Peyer's patch (tissue), 4 donors: Measurements from ENCODE around the gene TPRN. TPM values are rescaled to one million over a fixed set of nuclear protein-coding genes. Genes with fewer than 3 reads are reported as not detected.

Source experiments
- DNase-seq, 3 donors: peaks; one replicate each; pipeline ENCODE4 v3.0.0-alpha.2; 2017 to 2019
- H3K27ac ChIP-seq, 4 donors: fragments of 200-600 bp; sonication (generic); one replicate each; pipeline ENCODE4 v1.5.1; 2016 to 2019
- H3K27me3 ChIP-seq, 2 donors: fragments of 200-600 bp; sonication (generic); one replicate each; pipeline ENCODE4 v1.5.1; 2019
- H3K36me3 ChIP-seq, 3 donors: fragments of 200-600 bp; sonication (generic); one replicate each; pipeline ENCODE4 v1.5.1; 2016 to 2019
- H3K4me1 ChIP-seq, 4 donors: fragments of 200-600 bp; sonication (generic); one replicate each; pipeline ENCODE4 v1.5.1; 2016 to 2019
- H3K4me3 ChIP-seq, 4 donors: fragments of 200-600 bp; sonication (generic); 1 replicate in 3 of 4; 2 replicates in 1 of 4; pipeline ENCODE4 v1.5.1; 2016 to 2019; ENCODE audit warnings: mild to moderate bottlenecking in 1 of 4
- H3K9me3 ChIP-seq, 4 donors: fragments of 200-600 bp; sonication (generic); one replicate each; pipeline ENCODE4 v1.5.1; 2016 to 2019; ENCODE audit warnings: mild to moderate bottlenecking in 1 of 4
- CTCF ChIP-seq, 6 experiments: fragments of 450-650 bp in 4 of 6; fragments of 200-600 bp in 2 of 6; sonication (generic) in 1 of 6; IDR thresholded peaks; one replicate each; pipeline ENCODE4 v1.5.1; 2017 to 2019; ENCODE audit warnings: antibody characterized with exemption in 6 of 6, mild to moderate bottlenecking in 3 of 6, moderate library complexity in 1 of 6
- POLR2A ChIP-seq, 2 donors: fragments of 450-650 bp; IDR thresholded peaks; one replicate each; pipeline ENCODE4 v1.5.1; 2017; ENCODE audit warnings: antibody characterized with exemption in 2 of 2, mild to moderate bottlenecking in 2 of 2, moderate library complexity in 2 of 2
- total RNA-seq, 4 donors: library from RNA; depleted of rRNA; stranded (reverse); fragments of >200 nt; gene quantifications; one replicate each; pipeline ENCODE4 v1.1.0, GENCODE V29; 2016

TPRN gene
- total RNA-seq, 4 donors from 2014 or later = 28.1 to 167 (median 130) TPM

GRCh38 chr9:137236238-137236935, 35.8 kb upstream of the TPRN start:
- peaks cover 0 to 4% of the 10 kb centered on the region in 2 donors for H3K27me3 ChIP-seq
- H3K4me1 ChIP-seq = peaks cover 8 to 64% (median 24%) of the 10 kb centered on the region in 4 donors
- DNase-seq = peak; percentile 92 to 96 (median 92)
- peaks cover 0 to 4% (median 0%) of the 10 kb centered on the region in 4 donors for H3K9me3 ChIP-seq
- H3K27ac ChIP-seq = peak overlapping the region in 2 of 4 donors; percentile 31 to 77
- TF ChIP-seq POLR2A (IDR thresholded peaks at IDR 0.05) = no peak
- peak; percentile 99 to 100 (median 100) for TF ChIP-seq CTCF (IDR thresholded peaks at IDR 0.05)
- H3K4me3 ChIP-seq = peak overlapping the region in 3 of 4 donors; percentile 21 to 28 (median 26)
- no peaks in the 10 kb centered on the region for H3K36me3 ChIP-seq

- no peak for TF ChIP-seq CTCF (IDR thresholded peaks at IDR 0.05)
- TF ChIP-seq POLR2A (IDR thresholded peaks at IDR 0.05) = no peak
- DNase-seq = no peak
- Histone ChIP-seq H3K9me3 (peaks cover 0 to 4% (median 0%) of the 10 kb centered on the region in 4 donors), H3K36me3 (no peaks in the 10 kb centered on the region), H3K4me1 (peaks cover 8 to 72% (median 24%) of the 10 kb centered on the region in 4 donors), H3K4me3 (peak overlapping the region in 2 of 4 donors; percentile 21 to 28), H3K27ac (peak overlapping the region in 1 of 4 donors; percentile 25), H3K27me3 (peaks cover 0 to 4% of the 10 kb centered on the region in 2 donors)
Measured at GRCh38 chr9:137235424-137236237, 35.1 kb upstream of the TPRN start.

- H3K36me3 ChIP-seq = no peaks in the 10 kb centered on the region
- H3K27me3 ChIP-seq = peaks cover 0 to 4% of the 10 kb centered on the region in 2 donors
- peaks cover 10 to 78% (median 24%) of the 10 kb centered on the region in 4 donors for H3K4me1 ChIP-seq
Measured at GRCh38 chr9:137234758-137235423, 34.4 kb upstream of the TPRN start.

GRCh38 chr9:137234055-137234697, 33.6 kb upstream of the TPRN start:
- peaks cover 11 to 78% (median 24%) of the 10 kb centered on the region in 4 donors for H3K4me1 ChIP-seq
- DNase-seq = no peak

More at GRCh38 chr9:137234758-137235423, 34.4 kb upstream of the TPRN start:
- Histone ChIP-seq H3K4me3 (no peak overlapping the region), H3K9me3 (peaks cover 0 to 4% (median 0%) of the 10 kb centered on the region in 4 donors), H3K27ac (no peak overlapping the region)
- DNase-seq = no peak
- TF ChIP-seq POLR2A (IDR thresholded peaks at IDR 0.05) (no peak), CTCF (IDR thresholded peaks at IDR 0.05) (no peak)

More at GRCh38 chr9:137234055-137234697, 33.6 kb upstream of the TPRN start:
- Histone ChIP-seq H3K27me3 (peaks cover 0 to 4% of the 10 kb centered on the region in 2 donors), H3K36me3 (no peaks in the 10 kb centered on the region), H3K27ac (no peak overlapping the region), H3K4me3 (no peak overlapping the region), H3K9me3 (peaks cover 0 to 4% (median 0%) of the 10 kb centered on the region in 4 donors)
- TF ChIP-seq POLR2A (IDR thresholded peaks at IDR 0.05) = no peak
- no peak for TF ChIP-seq CTCF (IDR thresholded peaks at IDR 0.05)
